NCI-H460 (cell line): ENCODE results near the gene TBC1D8B. TPM values are rescaled to one million over a fixed set of nuclear protein-coding genes. Genes with fewer than 3 reads are reported as not detected.

Experiments used
- DNase-seq: peaks from one replicate; pipeline ENCODE4 v3.0.0-alpha.2; 2016; ENCODE audit warnings: low read depth; ENCODE audit errors: extremely low read depth
- total RNA-seq: library from RNA; depleted of rRNA; stranded (reverse); fragments of >200 nt; shearing (Covaris generic); gene quantifications from 2 replicates; pipeline ENCODE4 v1.2.3, GENCODE V29; 2014; rRNA removed

The TBC1D8B gene
- total RNA-seq, 1 experiment from 2014 or later: 3.6 TPM

- peak; percentile 48 for DNase-seq
Observed at GRCh38 chrX:106894978-106895452, 92.5 kb downstream of the TBC1D8B start.

GRCh38 chrX:106897259-106897658, 94.8 kb downstream of the TBC1D8B start:
- peak; percentile 60 for DNase-seq

GRCh38 chrX:106898462-106898861, 96.0 kb downstream of the TBC1D8B start:
- DNase-seq: peak; percentile 58

- no peak for DNase-seq
Observed at GRCh38 chrX:106899276-106899675, 96.8 kb downstream of the TBC1D8B start.

GRCh38 chrX:106899841-106900240, 97.4 kb downstream of the TBC1D8B start:
- DNase-seq: no peak

GRCh38 chrX:106901341-106901740, 98.9 kb downstream of the TBC1D8B start:
- no peak for DNase-seq

- no peak for DNase-seq
Observed at GRCh38 chrX:106901781-106902219, 99.3 kb downstream of the TBC1D8B start.

GRCh38 chrX:106902684-106903083, 100.2 kb downstream of the TBC1D8B start:
- no peak for DNase-seq

GRCh38 chrX:106903291-106903824, 100.9 kb downstream of the TBC1D8B start, which contains the start of gene RIPPLY1:
Gene RIPPLY1, minus strand, starts transcription at chrX:106903341. Its CDS starts 54 bp downstream, at chrX:106903287.
- DNase-seq: no peak

GRCh38 chrX:106903856-106904528, 101.5 kb downstream of the TBC1D8B start:
- no peak for DNase-seq

GRCh38 chrX:106905064-106905708, 102.7 kb downstream of the TBC1D8B start:
- DNase-seq: no peak

GRCh38 chrX:106906361-106906760, 103.9 kb downstream of the TBC1D8B start:
- DNase-seq: no peak

- DNase-seq: no peak
Observed at GRCh38 chrX:106912864-106913263, 110.4 kb downstream of the TBC1D8B start.

GRCh38 chrX:106917830-106918500, 115.5 kb downstream of the TBC1D8B start:
- DNase-seq: peak; percentile 22

- no peak for DNase-seq
Observed at GRCh38 chrX:106919932-106920452, 117.5 kb downstream of the TBC1D8B start, which contains the start of gene CLDN2. Gene CLDN2, plus strand, starts transcription at chrX:106920402. Its CDS starts 7,827 bp downstream, at chrX:106928229.

GRCh38 chrX:106921637-106922036, 119.2 kb downstream of the TBC1D8B start:
- DNase-seq: no peak

Other genes with a start within 250 kb of the TBC1D8B start
- gene RADX, start 190.7 kb upstream of the TBC1D8B start, total RNA-seq: 7.7 and 9.0 TPM in 2 replicates
- 0.12 TPM in 1 of 2 replicates, not detected in the other for gene RNF128, start 76.0 kb upstream of the TBC1D8B start, total RNA-seq
- gene RIPPLY1, start 100.7 kb downstream of the TBC1D8B start, total RNA-seq: not detected in 2 replicates
- not detected in 2 replicates for gene CLDN2, start 117.7 kb downstream of the TBC1D8B start, total RNA-seq
- 28.3 and 32.7 TPM in 2 replicates for gene MORC4, start 197.5 kb downstream of the TBC1D8B start, total RNA-seq